VCaP (cell line): ENCODE measurements around the gene FKBP5.
"Not testable (repeated sequence)": the region's sequence is repeated elsewhere in the genome, so short reads cannot be mapped to it uniquely, and the experiment has no call there.

Experiments used
- H3K27ac ChIP-seq: fragments of 450-650 bp; 2 replicates; pipeline ENCODE4 v1.5.1; 2017
- TF ChIP-seq, protein P1 (sequence below): fragments of 450-650 bp; conservative IDR thresholded peaks from 2 replicates; pipeline ENCODE4 v1.5.1; 2017; ENCODE audit warnings: mild to moderate bottlenecking, moderate library complexity

The FKBP5 gene

DNA sequence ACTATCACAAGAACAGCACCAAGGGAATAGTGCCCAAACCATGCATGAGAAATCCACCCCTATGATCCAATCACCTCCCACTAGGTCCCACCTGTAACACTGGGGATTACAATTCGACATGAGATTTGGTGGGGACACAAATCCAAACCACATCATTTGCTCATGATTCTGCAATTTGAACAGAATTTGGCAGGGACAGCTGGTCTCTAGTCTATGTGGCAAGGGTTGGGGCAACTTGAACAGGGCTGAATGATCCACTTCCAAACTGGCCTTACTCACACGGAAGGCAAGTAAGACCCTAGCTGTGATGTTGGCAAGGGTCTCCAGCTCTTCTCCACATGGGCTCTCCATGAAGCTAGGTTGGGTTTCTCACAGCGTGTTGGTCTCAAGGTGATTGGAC is 10.1 kb upstream of the FKBP5 start:
- H3K27ac ChIP-seq = no peak overlapping the region
- TF ChIP-seq, protein P1, sequence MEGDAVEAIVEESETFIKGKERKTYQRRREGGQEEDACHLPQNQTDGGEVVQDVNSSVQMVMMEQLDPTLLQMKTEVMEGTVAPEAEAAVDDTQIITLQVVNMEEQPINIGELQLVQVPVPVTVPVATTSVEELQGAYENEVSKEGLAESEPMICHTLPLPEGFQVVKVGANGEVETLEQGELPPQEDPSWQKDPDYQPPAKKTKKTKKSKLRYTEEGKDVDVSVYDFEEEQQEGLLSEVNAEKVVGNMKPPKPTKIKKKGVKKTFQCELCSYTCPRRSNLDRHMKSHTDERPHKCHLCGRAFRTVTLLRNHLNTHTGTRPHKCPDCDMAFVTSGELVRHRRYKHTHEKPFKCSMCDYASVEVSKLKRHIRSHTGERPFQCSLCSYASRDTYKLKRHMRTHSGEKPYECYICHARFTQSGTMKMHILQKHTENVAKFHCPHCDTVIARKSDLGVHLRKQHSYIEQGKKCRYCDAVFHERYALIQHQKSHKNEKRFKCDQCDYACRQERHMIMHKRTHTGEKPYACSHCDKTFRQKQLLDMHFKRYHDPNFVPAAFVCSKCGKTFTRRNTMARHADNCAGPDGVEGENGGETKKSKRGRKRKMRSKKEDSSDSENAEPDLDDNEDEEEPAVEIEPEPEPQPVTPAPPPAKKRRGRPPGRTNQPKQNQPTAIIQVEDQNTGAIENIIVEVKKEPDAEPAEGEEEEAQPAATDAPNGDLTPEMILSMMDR = no peak

DNA sequence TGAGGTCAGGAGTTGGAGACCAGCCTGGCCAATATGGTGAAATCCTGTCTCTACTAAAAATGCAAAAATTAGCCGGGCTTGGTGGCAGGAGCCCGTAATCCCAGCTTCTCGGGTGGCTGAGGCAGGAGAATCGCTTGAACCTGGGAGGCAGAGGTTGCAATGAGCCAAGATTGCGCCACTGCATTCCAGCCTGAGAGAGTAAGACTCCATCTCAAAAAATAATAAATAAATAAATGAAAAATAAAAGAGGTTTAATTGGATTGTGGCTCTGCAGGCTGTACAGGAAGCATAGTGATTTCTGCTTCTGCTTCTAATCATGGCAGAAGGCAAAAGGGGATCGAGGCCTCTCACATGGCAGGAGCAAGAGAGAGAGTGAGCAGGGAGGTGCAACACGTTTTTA is 9.7 kb upstream of the FKBP5 start:
- not testable (repeated sequence) for H3K27ac ChIP-seq

DNA sequence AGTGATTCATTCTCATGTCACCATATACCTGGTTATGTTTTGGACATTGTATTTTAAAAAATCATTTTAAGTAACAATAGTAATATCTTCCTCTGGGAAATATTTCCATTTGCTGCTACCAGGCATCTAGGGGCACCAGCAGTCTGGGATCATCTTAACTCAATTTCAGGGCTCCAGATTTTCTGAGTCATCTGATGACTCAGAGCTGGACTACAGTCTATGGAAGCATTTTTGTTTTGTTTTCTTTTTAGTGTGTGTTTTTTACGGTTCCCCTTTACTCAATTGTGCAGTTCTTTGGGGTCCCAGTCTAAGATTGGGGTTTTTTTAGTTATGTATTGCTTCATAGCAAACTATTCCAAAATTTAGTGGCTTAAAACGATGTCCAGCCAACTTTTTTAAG is 5.7 kb upstream of the FKBP5 start:
- TF ChIP-seq, protein P1 = no peak
- H3K27ac ChIP-seq = no peak overlapping the region

DNA sequence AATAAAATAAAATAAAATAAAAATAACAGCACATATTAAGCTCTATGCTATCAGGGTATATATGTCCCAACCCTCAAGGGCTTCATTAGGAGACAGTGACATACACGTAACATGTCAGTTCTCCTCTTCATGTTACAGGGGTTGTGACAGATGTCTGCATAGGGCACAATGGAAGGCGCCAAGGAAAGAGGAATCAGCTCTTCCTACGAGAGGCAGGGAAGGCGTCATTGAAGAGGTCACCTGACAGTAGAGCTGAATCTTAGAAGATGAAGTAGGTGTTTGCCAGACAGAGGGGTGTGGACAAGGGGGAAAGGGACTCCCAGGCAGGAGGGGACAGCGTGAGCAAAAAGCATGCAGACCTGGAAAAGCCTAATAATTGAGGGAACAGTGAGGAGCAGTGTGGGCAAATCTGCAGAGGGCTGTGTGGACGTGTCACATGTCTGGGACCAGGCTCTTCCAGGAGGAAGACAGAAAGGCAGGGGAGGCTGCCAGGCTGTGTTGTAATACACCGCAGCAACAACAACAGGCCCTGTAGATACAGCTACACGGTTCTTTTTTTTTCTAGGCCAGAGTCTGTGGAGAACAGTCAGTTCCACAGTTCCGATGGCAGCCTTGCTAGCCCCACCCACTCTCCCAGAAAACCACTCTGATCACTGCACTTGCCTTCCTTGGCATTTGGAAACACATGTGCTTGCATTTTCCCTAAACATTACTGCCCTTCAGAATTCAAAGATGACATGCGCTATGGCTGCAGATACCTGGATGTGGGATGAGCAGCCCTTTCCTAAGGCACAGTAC is 2.5 kb upstream of the FKBP5 start:
- TF ChIP-seq, protein P1 = no peak
- H3K27ac ChIP-seq = 0 out of 2 replicates have a peak overlapping the region, but pooled peaks have one; percentile 19

DNA sequence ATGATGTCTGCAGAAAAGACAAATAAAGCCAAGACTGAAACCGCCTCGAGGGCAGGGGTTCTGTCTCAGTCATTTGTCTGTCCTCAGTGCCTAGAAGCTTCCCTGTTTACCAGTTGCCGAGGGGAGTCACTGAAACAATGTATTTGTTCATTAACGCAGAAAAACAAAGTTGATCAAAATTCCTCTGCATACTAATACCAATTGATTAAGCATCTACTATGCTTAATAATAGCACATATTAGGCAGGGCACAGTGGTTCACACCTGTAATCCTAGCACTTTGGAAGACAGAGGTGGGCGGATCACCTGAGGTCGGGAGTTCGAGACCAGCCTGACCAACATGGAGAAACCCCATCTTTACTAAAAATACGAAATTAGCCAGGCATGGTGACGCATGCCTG is 1.8 kb upstream of the FKBP5 start:
- TF ChIP-seq, protein P1 = no peak
- H3K27ac ChIP-seq = no peak overlapping the region

DNA sequence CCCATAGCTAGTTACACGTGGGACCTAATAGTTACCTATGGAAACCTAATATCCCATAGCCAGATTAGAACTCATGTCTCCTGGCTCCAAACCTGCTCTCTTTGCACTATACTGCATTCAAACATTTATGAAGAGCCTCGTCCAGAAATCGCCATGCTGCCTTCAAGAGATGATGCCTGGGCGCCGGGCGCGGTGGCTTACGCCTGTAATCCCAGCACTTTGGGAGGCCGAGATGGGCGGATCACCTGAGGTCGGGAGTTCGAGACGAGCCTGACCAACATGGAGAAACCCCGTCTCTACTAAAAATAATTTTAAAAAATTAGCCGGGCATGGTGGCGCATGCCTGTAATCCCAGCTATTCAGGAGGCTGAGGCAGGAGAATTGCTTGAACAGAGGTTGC is 1.3 kb upstream of the FKBP5 start:
- not testable (repeated sequence) for H3K27ac ChIP-seq

DNA sequence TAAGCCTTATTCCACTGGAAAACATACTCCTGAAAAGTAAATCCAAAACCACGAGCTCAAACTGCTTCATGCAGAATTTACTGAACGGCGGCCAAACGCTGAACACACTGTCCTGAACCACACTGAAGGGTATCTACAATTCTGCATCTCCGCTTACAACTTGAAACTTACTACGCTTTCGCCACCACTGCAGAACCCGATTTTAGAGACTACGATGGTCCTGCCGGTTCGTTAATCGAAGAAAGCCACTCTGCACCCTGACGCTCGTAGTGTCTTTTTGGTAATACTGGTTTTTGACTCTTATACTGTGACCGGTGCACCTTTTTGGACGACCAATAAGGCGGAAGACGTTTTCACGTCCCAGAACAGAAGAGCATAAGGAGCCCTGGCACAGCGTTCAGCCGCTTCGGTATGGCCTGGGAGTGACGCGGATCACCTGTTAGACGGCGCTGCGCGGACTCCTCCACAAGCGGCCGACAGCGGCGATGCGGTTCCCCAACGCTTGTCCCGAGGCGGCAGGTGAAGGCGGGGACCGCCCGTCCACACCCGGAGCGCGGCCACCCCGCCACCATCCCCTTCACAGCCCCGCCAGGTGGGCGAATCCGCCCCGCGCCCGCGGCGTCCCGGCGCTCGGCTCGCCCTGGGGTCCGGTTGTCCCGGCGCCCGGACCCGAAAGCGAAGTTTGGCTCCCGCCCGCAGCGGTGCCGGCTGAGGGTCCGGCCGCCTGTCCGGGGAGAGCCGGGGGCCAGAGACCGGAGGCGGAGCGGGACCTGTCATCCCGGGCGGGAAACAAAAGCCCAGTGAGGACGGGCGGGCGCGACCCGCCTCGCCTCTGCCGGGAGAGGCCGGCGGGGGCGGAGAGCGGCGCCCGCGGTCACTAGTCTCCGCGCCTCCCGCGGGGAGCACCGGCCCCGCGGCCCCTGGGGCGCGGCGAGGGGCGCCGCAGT is 784 bp downstream of the FKBP5 start:
- TF ChIP-seq, protein P1 = no peak
- H3K27ac ChIP-seq = peak overlapping the region; percentile 86

DNA sequence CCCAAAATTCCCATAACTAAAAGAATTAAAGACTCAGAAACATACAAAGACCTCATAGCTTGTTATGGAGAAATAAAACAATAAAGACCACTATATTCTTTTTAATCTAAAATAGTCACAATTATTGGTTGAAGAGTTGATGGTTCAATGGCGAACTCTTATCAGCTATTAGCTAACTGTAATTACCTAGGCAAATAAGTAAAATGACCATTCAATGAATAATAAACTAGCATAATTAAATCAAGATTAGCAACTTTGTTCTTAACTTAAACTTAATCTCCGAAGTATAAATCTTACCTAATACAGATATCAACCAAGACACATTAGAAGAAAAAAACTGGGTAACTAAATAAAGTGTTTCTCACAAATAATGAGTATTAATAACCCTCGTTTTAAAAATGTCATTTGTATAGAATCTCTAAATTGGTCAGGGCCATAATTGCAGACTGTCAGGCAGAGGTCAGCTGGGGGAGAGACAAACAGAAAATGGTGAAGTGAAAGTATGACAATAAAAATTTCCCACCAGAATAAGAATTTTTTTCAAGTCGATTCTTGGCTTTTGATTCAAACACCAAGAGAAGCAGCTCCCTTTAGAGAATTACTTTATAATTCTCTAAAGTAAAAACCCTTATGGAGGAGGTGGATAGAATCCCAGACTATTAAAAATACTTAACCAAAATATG is 1.7 kb downstream of the FKBP5 start:
- TF ChIP-seq, protein P1 = no peak
- H3K27ac ChIP-seq = peak overlapping the region; percentile 86
